ENCODE measurements around the gene TAF11L2.
"Not testable (repeated sequence)": the region's sequence is repeated elsewhere in the genome, so short reads cannot be mapped to it uniquely, and the experiment has no call there.

TAF11L2 gene

DNA sequence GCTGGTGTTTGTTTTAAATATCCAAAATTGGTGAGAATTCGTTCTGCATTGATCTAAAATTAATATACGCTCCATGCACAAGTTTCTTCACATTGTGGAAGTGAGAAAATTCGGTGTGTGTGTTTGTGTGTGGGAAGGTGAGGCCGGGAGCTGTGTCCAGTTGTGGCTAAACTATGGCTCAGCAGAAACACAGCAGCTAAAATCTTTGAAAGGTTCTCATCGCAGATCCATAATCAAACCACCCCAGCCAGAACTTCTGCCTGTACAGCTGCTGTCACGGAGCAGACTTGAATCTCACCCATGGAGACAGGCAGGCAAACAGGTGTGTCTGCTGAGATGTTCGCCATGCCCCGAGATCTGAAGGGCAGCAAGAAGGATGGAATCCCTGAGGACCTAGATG is at the start of gene TAF11L2:
TSS of gene TAF11L2 (plus strand) at position 301 of the 400 bp plus-strand sequence.
- DNase-seq (ENCODE audit: low read depth), result not testable (repeated sequence)

DNA sequence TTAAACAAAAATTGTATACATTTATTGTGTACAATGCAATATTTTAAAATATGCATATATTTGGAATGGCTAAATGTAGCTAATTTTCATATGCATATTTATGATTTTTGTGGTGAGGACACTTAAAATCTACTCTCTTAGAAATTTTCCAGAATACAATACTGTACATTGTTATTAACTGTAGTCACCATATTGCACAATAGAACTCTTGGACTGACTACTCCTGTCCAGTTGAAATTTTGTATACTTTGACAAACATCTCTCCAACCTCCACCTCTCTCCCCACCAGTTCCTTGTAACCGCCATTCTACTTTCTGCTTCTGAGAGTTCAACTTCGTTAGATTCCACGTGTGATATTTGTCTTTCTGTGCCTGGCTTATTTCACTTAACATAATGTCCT is 49.2 kb upstream of the TAF11L2 start:
- DNase-seq (ENCODE audit: low read depth), result no peak

DNA sequence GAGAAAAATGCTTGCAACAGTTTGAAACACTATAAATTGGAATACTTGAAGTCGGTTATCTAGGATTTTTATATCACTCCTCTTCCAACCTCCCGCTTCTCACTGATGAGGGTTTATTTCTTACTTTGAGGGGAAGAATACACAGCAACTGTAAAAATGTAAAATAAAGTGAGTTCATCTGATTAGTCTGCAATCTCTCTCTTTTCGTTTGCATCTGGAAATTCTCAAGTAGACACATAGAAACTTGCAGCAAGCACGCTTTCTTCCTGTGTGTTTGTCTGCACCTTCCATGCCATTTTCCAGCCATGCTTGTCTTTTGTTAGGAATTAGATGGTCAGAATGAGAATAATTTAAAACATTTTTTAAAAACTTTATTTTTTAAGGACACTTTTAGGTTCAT is 45.1 kb upstream of the TAF11L2 start:
- DNase-seq (ENCODE audit: low read depth), result no peak

DNA sequence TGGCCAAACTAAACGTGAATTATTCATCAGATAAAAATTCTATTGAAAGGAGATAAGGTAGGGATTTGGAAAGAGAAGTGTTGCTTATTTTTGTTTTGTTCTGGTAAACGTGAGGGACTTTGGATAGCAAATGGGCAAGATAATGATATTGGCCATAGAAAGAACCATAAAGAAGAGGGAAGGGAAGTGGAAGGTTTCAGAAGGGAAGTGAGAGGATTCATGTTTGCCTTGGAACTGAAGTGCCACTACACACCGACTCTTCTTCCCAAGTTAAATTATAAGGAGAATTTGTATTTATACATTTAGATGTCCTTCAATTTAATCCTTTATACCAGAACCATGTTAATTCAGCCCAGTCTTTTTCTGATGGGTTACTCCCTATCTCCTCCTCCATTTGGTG is 42.1 kb upstream of the TAF11L2 start:
- DNase-seq (ENCODE audit: low read depth), result no peak

DNA sequence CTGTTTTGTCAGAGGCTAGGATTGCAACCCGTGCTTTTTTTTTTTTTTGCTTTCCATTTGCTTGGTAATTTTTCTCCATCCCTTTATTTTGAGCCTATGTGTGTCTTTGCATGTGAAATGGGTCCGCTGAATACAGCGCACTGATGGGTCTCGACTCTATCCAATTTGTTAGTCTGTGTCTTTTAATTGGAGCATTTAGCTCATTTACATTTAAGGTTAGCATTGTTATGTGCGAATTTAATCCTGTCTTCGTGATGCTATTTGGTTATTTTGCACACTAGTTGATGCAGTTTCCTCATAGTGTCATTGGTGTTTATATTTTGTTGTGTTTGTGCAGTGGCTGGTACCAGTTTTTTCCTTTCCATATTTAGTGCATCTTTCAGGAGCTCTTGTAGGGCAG is 36.2 kb upstream of the TAF11L2 start:
- DNase-seq (ENCODE audit: low read depth), result no peak

DNA sequence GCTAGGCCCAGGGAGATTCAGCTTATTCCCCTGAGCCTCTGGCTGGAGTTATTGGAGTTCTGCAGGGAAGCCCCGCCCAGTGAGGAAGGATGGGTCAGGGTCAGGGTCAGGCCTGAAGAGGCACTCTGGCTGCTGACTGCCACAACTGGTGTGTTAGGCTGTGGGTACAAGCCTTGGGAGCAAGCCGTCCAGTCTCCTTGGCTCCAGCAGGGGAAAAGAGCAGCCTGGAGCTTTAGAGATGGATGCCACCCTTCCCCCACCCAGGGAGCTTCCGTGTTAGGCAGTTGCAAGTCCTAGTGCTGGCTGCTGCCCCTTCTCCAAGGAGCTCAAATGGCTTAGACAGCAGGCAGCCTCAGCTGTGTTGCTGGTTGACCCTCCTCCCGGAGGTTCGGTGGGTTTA is 34.4 kb upstream of the TAF11L2 start:
- DNase-seq (ENCODE audit: low read depth), result no peak

DNA sequence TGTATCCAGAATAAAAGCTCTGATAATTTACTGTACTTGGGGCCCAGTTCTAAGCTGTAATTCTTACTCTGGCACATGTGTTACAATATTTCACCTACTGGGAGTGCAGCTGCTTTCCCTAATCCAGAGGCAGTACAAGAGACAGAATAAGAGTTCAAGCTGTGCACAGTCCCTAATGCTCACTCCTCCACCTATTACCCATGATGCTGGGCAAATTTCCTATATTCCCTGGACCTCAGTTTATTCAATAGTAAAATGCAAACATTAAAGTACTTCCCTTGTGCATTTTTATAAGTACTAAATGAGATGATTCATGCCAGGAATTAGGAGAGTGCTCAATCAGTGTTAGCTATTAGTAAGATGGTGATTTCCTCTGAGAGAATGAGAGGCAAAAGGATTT is 28.0 kb upstream of the TAF11L2 start:
- DNase-seq (ENCODE audit: low read depth), result no peak

DNA sequence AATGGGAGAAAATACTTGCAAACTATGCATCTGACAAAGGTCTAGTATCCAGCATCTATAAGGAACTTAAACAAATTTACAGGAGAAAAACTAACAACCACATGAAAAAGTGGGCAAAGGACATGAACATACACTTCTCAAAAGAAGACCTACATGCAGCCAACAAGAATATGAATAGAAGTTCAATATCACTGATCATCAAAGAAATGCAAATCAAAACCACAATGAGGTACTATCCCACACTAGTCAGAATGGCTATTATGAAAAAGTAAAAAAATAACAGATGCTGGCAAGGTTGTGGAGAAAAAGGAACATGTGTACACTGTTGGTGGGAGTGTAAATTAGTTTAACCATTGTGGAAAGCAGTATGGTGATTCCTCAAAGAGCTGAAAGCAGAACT is 23.0 kb upstream of the TAF11L2 start:
- not testable (repeated sequence) for DNase-seq (ENCODE audit: low read depth)

DNA sequence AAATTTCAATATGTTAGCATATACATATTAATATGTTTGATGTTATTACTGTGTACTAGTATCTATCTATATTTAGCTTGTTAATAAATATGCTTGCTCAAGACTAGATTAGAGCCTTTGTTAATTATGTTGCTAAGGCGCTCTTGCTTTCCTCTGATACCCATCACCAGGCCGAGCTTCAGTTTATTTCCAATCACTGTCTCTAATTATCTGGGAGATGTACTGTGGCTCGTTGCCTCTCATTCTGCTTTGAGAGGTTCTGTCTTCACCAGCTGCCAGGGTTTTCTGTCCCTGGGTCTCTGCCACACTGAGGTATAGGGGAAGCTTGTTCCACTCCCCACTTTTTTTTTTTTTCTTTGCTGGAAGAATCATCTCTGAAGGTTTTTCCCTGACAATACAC is 21.0 kb upstream of the TAF11L2 start:
- no peak for DNase-seq (ENCODE audit: low read depth)

DNA sequence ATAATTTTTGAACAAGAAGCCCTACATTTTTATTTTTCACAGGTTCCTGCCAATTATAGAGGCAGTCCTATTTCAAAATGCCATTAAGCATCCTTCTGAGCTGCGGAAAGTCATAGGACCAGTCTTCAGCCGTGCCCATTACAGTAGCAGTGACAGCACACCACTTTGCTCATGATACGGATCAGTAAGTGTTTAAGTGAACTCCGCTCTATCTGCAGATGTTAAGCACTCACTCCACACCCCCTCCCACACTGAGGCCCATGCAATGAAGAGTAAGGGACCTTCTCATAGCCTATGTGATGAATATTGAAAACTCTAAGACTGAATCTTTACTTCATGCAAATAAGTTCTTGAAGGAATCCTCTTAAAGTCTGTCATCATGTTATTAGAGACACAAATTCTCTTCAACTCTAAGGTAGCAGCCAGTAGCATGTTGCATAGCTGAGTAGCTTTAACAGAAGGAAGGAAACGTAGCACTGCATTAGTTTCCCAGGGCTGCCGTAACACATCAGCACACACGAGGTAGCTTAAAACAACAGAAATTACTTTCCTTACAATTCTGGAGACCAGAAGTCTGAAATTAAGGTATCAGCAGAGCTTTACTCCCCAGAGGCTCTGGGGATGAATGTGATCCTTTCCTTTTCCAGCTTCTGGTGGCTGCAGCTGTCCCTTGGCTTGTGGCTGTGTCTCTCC is 20.3 kb upstream of the TAF11L2 start:
- DNase-seq (ENCODE audit: low read depth), result no peak

DNA sequence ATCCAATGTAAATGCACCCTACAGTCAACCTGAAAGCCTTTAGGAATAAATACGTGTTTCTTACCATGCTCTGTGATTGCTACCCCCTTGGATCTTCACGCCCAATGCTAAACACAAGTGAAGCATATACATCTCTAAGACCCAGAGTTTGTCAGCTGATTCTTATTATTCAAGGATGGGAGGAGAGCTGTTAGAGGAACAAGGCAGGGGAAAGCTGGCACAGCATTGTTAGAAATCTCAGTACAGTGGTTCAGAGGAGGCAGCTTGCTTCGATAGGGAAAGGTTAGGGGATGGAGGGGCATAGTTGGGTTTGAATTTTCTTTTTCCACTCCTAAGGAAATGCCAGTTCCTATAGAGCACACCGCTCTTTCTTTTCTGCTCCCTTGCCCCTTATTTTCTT is 16.7 kb upstream of the TAF11L2 start:
- no peak for DNase-seq (ENCODE audit: low read depth)

DNA sequence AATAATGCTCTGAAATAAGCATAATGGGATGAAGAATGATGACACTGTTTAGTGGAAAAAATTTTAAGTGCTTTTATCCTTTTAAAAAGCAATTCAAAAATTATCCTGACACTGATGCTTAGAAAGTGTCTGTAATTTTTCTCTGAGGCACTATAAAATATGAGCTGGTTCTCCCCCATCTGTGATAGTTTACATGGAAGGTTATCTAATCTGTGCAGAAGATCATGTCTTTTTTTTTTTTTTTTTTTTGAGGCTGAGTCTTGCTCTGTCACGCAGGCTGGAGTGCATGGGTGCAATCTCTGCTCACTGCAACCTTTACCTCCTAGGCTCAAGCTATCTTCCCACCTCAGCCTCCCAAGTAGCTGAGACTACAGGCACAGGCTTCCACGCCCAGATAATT is 15.2 kb upstream of the TAF11L2 start:
- DNase-seq (ENCODE audit: low read depth), result no peak

DNA sequence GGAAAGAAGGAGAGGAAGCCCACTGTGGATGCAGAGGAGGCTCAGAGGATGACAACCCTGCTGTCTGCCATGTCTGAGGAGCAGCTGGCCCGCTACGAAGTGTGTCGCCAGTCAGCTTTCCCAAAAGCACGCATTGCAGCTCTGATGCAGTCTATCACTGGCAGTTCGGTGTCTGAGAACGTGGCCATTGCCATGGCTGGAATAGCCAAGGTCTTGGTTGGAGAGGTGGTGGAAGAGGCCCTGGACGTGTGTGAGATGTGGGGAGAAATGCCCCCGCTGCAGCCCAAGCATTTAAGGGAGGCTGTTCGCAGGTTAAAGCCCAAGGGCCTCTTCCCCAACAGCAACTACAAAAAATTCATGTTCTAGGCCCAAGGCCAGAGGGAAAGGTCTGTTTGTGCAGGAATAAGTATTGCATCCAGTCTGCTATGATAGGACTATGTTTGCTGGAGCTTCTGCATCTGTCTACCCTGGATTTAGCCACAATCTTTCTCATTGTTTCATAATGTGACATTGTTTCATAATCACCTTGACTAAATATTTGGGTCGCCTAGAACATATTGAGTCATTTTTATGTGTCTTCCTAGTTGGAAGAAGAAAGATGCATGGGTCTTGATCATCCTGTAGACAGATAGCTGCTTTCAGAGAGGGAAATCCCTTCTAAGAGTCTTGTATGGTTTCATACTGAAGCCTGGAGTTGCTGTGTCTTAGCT is 11.4 kb upstream of the TAF11L2 start:
- DNase-seq (ENCODE audit: low read depth), result not testable (repeated sequence)

DNA sequence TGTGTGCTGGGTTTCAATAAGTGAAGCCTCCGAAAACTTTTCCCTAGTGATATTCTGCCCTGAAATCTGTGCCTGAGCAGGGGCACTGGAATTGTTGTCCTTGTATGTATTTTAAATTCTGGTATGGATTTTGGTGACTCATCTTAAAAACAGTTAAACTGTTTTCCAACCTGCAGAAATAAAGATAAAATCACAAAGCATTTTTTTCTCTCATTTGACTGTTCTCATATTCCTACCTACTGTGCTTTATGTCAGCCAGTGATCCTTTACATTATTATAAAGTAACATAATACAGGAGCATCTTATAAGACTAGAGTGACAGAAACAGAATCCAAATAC is 10.9 kb upstream of the TAF11L2 start:
- no peak for DNase-seq (ENCODE audit: low read depth)

DNA sequence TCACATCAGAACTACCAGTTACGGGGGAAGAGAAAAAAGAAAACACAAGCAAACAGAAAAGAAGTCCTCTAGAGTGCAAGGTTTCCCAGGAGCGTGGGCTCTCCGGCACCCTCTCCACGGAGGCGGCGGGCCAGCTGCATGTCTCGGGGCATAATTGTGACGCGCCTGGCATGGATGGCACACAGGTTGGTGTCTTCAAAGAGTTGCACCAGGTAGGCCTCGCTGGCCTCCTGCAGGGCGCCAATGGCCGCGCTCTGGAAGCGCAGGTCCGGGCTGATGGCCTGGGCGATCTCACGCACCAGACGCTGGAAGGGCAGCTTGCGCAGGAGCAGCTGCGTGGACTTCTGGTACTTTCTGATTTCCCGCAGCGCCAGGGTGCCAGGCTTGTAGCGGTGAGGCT is 6.8 kb upstream of the TAF11L2 start:
- DNase-seq (ENCODE audit: low read depth), result not testable (repeated sequence)

DNA sequence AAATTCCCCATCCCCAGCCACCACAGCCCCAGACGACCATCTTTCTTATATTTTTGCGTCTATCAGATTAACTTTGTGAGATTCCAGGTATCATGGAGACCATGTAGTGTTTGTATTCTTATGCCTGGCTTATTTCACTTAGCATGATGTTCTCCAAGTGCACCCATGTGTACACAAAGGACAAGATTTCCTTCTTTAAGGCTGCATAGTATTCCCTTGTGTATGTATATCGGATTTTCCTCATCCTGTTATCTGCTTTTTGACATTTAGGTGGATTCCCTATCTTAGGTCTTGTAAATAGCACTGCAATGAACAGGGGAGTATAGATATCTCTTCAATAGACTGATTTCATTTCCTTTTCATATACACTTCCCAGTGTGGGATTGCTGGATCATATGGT is 5.3 kb upstream of the TAF11L2 start:
- DNase-seq (ENCODE audit: low read depth), result no peak

DNA sequence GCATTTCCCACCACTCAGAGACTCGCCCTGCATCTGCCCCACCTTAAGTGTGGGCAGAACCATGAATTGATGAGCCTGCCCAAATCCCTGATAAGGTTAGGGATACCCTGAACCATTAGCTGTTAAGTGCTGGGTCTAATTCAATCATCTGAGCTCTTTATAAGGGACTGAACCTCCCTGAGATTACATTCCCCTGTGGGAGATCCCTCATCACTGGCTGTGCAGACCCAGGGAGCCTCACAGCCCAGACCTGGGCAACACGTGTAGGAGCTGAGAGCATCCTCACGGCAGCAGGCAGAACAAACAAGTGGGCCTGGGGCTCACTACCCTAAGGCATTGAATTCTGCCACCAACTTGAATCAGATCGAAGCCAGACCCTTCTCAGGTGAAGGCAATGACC is 585 bp upstream of the TAF11L2 start:
- no peak for DNase-seq (ENCODE audit: low read depth)

DNA sequence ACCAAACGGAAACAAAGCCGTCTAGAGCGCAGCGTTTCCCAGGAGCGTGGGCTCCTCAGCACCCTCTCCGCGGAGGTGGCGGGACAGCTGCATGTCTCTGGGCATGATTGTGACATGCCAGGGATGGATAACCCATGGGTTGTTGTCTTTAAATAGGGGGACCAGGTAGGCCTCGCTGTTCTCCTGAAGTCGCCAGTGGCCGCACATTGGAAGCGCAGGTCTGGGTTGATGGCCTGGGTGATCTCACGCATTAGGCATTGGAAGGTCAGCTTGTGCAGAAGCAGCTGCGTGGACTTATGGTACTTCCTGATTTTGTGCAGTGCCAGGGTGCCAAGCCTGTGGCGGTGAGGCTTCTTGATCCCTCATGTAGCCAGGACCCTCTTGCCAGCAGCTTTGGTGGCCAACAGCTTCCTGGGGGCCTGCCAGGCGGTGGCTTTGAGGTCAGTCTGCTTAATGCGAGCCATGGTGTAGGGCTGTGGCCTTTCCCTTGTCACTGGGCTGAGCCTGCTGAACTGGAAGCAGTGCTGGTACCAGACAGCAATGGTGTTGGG is 13.8 kb downstream of the TAF11L2 start:
- no peak for DNase-seq (ENCODE audit: low read depth)

DNA sequence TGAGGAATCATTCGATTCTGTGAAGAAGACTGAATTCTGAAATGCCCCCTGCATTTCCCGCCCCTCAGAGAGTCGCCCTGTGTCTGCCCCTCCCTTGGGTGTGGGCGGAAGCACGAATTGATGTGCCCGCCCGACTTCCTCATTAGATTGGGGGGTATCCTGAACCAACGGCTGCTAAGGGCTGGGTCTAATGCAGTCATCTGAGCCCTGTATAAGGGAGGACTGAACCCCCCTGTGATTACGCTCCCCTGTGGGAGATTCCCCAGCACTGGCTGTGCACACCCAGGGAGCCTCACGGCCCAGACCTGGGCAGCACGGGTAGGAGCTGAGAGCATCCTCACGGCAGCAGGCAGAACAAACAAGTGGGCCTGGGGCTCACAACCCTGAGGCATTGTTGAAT is 19.5 kb downstream of the TAF11L2 start:
- not testable (repeated sequence) for DNase-seq (ENCODE audit: low read depth)

DNA sequence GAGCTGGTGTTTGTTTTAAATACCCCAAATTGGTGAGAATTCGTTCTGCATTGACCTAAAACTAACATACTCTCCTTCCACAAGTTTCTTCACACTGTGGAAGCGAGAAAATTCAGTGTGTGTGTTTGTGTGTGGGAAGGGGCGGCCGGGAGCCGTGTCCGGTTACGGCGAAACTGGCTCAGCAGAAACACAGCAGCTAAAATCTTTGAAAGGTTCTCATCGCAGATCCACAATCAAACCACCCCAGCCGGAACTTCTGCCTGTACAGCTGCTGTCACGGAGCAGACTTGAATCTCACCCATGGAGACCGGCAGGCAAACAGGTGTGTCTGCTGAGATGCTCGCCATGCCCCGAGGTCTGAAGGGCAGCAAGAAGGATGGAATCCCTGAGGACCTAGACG is 20.0 kb downstream of the TAF11L2 start, which contains the start of gene TAF11L3:
TSS of gene TAF11L3 (plus strand) at position 301 of the 400 bp plus-strand sequence.
- not testable (repeated sequence) for DNase-seq (ENCODE audit: low read depth)

DNA sequence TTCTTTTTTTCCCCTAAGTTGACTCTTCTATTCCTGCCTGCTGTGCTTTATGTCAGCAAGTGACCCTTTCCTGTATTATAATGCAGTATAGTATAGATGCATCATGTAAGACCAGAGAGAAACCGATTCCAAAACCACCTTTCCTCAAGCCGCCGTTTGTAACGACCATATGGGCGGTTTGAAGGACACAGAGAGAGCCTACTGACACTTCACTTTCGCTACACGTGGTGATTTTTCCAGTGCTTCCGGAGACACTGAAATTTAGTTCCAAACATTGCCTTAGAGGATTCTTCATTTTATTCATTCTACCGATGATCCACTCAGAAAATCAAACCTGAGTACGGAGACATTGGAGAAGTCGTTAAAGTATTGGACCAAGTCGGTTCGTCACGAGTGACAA is 21.5 kb downstream of the TAF11L2 start:
- DNase-seq (ENCODE audit: low read depth), result not testable (repeated sequence)

DNA sequence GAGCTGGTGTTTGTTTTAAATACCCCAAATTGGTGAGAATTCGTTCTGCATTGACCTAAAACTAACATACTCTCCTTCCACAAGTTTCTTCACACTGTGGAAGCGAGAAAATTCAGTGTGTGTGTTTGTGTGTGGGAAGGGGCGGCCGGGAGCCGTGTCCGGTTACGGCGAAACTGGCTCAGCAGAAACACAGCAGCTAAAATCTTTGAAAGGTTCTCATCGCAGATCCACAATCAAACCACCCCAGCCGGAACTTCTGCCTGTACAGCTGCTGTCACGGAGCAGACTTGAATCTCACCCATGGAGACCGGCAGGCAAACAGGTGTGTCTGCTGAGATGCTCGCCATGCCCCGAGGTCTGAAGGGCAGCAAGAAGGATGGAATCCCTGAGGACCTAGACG is 23.5 kb downstream of the TAF11L2 start, which contains the start of gene TAF11L4:
TSS of gene TAF11L4 (plus strand) at position 301 of the 400 bp plus-strand sequence.
- DNase-seq (ENCODE audit: low read depth), result not testable (repeated sequence)

DNA sequence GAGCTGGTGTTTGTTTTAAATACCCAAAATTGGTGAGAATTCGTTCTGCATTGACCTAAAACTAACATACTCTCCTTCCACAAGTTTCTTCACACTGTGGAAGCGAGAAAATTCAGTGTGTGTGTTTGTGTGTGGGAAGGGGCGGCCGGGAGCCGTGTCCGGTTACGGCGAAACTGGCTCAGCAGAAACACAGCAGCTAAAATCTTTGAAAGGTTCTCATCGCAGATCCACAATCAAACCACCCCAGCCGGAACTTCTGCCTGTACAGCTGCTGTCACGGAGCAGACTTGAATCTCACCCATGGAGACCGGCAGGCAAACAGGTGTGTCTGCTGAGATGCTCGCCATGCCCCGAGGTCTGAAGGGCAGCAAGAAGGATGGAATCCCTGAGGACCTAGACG is 26.9 kb downstream of the TAF11L2 start, which contains the start of gene TAF11L5:
TSS of gene TAF11L5 (plus strand) at position 301 of the 400 bp plus-strand sequence.
- DNase-seq (ENCODE audit: low read depth), result not testable (repeated sequence)
